HG03139 (cell line): ENCODE results near the gene MESD.

Experiments used
- ATAC-seq: cut with Tn5 transposase; IDR thresholded peaks from one replicate; pipeline ENCODE4 v1.9.1; 2021; ENCODE audit not compliant: unreplicated experiment

Gene MESD

DNA sequence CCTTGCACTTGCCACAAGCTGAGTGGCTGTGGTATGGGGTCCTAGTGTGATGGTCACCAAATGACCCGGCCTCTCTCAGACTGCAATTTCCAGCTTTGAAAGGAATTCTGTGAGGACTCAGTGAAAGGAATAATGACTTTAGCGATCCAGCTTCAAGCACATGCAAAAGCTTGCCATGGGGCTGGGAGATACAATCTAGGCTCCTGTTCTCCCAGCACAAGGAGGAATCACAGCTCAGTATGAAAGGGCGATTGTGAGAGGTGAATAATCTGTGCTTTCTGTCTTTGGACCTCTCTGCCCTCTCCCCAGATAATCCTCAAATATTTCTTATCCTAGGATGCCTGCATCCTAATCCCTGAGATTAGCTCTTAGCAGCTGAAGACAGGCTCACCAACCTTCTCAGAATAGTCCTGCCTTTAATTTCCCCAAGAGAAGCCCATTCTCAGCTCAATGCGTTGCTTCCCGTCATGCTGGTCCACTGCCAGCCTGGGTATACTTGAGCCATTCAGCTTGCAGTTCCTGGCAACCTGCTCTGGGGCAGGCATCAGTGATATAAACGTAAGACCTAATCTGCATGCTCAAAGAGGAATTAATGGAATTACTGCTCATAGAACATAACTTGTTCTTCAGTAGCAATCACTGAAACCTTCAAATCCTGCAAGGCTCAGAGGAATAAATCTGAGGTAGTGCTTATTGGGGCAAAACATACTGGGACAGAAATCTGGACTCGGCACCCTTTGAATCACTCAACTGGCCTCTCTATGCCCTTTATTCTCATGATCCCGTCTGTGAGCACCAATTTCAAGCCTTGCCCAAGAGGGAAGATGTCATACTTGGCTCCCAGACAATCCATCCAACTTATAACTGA is 26.2 kb upstream of the MESD start:
- ATAC-seq = no peak

DNA sequence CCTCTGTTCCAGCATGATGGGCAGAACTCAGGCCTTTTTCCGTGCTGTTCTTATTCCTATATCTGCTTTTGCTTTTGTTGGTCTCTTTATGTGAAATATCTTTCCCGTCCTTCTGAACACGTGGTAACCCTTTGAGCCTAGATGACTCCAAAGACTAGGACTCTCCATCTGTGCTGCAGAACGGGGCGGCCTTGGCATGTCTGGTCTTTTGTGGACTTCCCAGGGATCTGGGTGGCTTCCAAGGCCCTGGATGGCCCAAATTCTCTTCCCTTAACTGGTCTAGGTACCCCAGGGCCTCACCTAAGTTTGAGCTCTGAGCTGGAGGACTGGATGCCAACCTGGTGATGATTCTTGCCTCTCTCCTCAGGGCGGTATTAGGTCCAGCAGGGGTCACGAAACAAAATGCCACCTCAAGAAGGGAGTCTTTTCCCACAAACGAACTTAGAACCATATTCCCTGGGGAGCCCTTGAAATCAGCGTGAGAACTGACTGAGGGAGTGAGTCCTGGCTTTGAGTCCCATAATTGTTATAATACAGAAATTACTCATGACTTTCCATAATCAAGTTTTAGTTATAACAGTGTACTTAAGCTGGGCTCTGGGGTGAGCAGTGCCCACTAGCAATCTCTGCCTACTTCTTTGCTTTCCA is 25.0 kb upstream of the MESD start:
- ATAC-seq = no peak

DNA sequence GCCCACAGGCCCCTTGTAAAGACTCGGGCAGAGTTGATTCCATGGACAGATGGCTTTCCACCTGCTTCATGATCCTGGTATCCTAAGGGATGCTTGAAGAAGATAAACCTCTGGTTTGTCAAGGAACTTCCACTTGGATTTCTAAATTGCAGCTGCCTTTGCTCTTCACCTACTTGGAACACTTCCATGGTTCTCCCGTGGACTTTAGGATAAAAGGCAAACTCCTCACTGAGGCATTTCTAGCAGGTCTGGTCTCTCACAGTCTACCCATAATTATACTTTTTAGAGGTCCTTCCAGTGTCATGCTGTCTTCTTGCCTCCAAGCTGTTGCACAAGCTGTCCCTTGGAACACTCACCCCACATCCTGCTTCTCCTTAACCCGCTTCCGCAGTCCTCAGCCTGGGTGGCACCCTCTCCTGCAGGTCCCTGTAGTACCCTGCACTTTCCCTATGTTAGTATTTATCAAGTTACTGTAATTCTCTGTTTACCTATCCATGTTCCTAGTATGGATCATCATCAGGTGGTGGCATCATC is 23.8 kb upstream of the MESD start:
- ATAC-seq = no peak

DNA sequence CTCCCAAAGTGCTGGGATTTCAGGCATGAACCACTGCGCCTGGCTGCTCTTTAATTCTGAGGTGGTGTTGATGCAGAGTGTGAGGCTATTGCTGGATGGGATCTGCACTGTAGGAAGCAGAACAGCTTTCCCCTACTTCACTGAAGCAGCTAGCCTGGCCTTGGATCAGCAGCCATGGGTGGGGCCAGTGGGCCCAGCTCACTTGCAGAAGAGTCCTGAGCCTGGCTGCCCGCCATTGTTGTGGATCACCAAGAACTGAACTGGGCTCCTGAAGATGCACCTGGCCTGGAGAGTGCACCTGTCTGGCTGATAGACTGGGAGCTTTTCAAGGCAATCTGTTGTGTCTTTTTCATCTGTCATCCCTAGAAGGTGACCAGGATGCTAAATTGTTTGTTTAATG is 23.0 kb upstream of the MESD start:
- no peak for ATAC-seq

DNA sequence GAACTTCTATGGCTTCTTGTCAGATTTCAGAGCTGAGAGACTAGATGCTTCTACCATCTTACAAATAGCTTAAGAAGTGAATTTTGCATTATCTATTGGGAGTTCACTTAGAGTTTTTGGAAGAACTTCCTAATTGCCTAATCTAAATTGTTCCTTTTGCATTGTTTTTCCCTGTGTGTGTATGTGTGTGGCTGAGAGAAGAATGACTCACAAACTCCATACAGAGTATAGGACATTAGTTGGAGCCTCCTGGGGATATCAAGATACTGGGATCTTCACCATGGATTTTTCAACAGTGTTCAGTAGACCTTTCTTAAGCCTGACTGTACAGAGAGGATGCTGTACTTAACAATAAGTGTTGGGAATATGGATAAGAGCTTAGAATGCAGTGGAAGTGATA is 22.0 kb upstream of the MESD start:
- ATAC-seq = no peak

- no peak for ATAC-seq
These were observed 20.5 kb upstream of the MESD start for GRCh38 chr15:81010086-81010485.

DNA sequence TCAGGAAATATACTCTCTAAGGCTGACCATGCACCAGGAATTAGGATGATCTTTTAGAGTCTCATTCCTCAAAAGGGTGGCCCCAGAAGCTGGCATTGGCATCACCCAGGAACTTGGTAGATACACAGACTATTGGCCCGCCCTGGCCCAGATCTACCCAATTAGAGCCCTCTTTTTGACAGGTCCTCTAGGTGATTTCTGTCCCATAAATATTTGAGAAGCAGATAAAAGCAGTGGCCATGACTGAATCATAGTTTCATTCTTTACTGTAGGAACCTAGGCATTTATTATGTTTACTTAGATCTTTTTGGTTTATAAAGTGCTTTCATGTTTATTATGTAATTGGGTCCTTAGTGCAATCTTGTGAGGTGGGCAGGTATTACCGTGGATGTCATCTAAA is 18.7 kb upstream of the MESD start:
- ATAC-seq = no peak

- no peak for ATAC-seq
These were observed 17.9 kb upstream of the MESD start for GRCh38 chr15:81007428-81008064.

DNA sequence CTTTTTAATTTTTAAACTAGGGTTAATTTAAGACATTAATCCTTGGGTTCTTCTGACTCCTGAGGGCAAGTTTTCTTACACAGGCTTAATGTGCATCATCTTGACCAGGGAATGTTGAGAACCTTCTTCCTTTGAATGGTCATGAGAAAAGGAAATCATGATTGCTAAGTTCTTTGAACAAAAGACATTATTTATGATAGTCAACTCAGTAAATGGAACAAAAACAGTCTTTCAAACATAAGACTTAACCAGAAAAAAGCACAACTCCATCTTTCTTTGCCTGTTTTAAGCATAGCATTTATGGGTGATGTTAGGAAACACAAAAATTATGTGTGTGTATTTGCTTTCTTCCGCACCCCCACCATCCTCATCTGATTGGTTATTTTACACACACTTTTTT is 16.5 kb upstream of the MESD start:
- ATAC-seq = no peak

DNA sequence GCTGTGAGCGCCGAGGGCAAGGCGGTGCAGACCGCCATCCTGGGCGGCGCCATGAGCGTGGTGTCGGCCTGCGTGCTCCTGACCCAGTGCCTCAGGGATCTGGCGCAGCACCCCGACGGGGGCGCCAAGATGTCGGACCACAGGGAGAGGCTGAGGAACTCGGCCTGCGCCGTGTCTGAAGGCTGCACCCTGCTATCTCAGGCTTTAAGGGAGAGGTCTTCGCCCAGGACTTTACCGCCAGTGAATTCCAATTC is 13.4 kb upstream of the MESD start:
- no peak for ATAC-seq

GRCh38 chr15:81002331-81003096 is 12.9 kb upstream of the MESD start:
- no peak for ATAC-seq

GRCh38 chr15:81002009-81002330 is 12.4 kb upstream of the MESD start:
- ATAC-seq = no peak

DNA sequence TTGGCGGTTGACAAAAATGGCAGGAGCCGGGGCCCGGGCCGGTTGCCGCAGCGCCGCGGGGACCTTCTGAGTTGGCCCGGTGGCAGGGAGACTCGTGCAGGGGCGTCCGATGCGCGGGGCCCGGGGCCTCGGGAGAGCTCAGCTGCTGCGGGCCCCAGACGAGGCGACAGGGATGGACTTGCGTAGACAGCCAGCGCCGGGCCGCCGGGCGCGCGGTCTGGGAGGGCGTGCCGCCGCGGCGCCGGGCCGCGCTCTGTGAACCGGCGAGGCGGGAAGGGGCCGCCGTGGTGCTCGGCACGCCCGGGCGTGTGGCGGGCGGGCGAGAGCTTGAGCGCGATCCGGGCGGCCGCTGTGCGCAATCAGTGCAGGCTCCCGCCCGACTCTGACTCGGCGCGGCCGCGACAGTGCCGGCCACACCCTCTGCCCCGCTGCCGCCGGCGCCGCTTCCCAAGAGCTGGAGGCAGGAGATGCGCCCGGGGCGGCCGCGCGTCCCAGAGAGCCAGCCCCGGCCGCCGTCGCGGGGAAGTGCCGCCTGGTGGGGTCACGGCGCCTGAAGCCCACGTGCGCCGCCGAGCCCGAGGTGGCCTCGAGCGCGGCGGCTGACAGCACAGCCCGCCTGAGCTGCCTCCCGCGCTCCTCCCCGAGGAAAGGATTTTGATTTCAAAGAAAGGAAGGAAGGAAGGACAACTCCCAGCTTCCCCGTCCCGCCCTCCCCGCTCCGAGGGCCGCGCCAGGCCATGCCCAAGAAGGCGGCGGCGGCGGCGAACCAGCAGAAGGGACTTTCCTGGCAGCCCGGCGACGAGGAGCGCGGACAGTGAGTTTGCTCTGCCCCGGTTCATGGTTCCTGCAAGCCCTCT is 11.8 kb upstream of the MESD start:
- ATAC-seq = peak; percentile 29

GRCh38 chr15:81000624-81001151 is 11.1 kb upstream of the MESD start, which contains the start of gene TLNRD1:
TSS of gene TLNRD1 (plus strand) at chr15:81000923. CDS start at chr15:81002272, 1,349 bp downstream.
- peak; percentile 58 for ATAC-seq

DNA sequence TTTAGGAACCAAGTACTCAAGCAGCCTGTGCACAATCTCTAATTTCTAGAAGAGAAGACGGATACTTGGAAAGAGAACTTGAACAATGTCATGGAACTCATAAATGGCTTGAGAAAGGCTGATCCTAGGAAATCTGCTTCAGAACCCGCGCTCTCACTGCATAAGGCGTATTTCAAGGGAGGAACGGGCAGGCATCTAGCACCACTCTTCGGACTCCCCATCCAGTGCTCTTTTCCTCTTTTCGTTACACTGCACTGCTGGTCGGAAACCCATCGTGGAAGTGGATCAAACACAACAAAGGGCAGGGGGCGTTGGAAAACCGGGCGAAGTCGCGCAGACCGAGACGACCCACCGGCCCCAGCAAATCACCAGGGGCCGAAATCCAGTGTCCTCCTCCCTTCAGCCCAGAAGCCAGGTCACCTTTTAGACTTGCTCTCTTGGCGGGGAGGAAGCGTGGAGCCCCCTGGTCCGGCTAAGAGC is 10.6 kb upstream of the MESD start:
- no peak for ATAC-seq

GRCh38 chr15:80999623-81000036 is 10.0 kb upstream of the MESD start:
- no peak for ATAC-seq

GRCh38 chr15:80998251-80998650 is 8.6 kb upstream of the MESD start:
- ATAC-seq = no peak

- ATAC-seq = no peak
These were observed 8.1 kb upstream of the MESD start for GRCh38 chr15:80997692-80998091.

- ATAC-seq = no peak
These were observed 6.6 kb upstream of the MESD start for GRCh38 chr15:80996247-80996646.

- no peak for ATAC-seq
These were observed 2.8 kb upstream of the MESD start for GRCh38 chr15:80992441-80992840.
